ENCODE measurements around the gene DCST1. TPM values are rescaled to one million over a fixed set of nuclear protein-coding genes. Genes with fewer than 3 reads are reported as not detected.

The DCST1 gene
- total RNA-seq, 2 donors from 2014 or later = not detected

DNA sequence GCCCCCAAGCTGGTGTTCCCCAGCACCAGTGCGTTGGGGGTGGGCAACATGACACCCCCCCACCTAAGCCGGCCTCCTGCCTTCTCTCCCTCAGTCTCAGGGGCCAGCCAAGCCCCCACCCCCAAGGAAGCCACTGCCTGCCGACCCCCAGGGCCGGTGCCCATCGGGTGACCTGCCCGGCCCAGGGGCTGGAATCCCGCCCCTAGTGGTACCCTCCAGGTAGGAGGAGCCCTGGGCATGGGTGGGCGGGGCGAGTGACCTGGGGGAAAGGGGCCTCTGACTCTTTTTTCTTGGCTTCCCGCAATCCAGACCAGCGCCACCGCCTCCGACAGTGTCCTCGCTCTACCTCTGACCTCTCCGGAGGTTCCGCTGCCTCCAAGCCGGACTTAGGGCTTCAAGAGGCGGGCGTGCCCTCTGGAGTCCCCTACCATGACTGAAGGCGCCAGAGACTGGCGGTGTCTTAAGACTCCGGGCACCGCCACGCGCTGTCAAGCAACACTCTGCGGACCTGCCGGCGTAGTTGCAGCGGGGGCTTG is 28.6 kb downstream of the DCST1 start:
- TF ChIP-seq CTCF (conservative IDR thresholded peaks at IDR 0.05) = no peak
- H3K4me3 Mint-ChIP-seq = peak overlapping the region; percentile 68
- Histone ChIP-seq H3K36me3 (ENCODE audit: control insufficient read depth, insufficient read depth, low read length) (peaks cover 8% of the 10 kb centered on the region), H3K9me3 (ENCODE audit: control insufficient read depth, low read length) (no peaks in the 10 kb centered on the region), H3K4me1 (ENCODE audit: control insufficient read depth, insufficient read depth, low read length) (peaks cover 11% of the 10 kb centered on the region), H3K9ac (ENCODE audit: extremely low read depth, low read length, poor library complexity, severe bottlenecking) (no peak overlapping the region), H3K4me3 (ENCODE audit: low read length) (no peak overlapping the region), H3K27me3 (ENCODE audit: control insufficient read depth, insufficient read depth, low read length, poor library complexity, severe bottlenecking) (peaks cover 7% of the 10 kb centered on the region), H3K27ac (ENCODE audit: low read depth, low read length) (no peak overlapping the region)
- peaks cover 11% of the 10 kb centered on the region for H3K36me3 Mint-ChIP-seq (ENCODE audit: low read depth)
- H3K4me1 Mint-ChIP-seq = peaks cover 14% of the 10 kb centered on the region
- peak; percentile 94 for DNase-seq
- 5 to 10% methylated on average over 17 to 29 of the region's 29 CpGs for WGBS, 2 experiments (ENCODE audit: insufficient coverage in 1 of 2, insufficient read length in 1 of 2)
- H3K27ac Mint-ChIP-seq = no peak overlapping the region
- peaks cover 5% of the 10 kb centered on the region for H3K27me3 Mint-ChIP-seq (ENCODE audit: insufficient read depth)
- no peaks in the 10 kb centered on the region for H3K9me3 Mint-ChIP-seq

DNA sequence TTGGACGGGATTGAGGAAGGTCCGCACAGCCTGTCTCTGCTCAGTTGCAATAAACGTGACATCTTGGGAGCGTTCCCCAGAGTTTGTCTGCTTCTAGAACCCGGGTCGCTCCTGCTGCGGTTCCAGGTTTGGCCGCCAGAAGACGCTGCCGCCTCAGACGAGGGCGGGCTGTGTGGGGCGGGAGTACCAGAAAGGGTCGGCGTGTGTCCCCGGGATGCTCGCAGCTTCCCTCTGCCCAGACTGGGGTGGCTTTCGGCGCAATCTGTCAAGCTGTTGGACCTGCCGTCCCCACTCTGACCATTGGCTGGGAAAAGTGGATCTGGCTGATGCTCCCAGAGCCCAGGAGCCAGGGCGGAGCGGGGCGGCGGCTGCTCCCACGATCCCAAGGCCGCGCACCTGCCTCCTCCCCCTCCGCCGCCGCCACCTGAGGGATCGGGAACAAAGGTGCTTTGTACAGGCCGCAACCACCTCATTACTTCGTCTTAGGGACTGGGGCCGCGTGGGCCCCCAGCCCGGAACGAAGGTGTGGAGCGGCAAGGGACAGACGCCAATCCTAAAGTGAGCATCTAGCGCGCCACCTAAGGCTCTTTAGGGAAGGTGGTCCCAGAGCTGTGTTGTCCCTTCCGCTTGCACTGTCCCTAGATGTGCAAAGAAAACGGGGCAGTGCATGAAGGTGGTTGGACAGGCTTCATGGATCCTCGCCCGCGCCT is 29.2 kb downstream of the DCST1 start:
- TF ChIP-seq CTCF (conservative IDR thresholded peaks at IDR 0.05) = peak; percentile 82
- Mint-ChIP-seq H3K27ac (no peak overlapping the region), H3K27me3 (ENCODE audit: insufficient read depth) (peaks cover 5% of the 10 kb centered on the region), H3K9me3 (no peaks in the 10 kb centered on the region), H3K4me1 (peaks cover 14% of the 10 kb centered on the region), H3K4me3 (peak overlapping the region; percentile 68), H3K36me3 (ENCODE audit: low read depth) (peaks cover 14% of the 10 kb centered on the region)
- Histone ChIP-seq H3K27me3 (ENCODE audit: control insufficient read depth, insufficient read depth, low read length, poor library complexity, severe bottlenecking) (peaks cover 7% of the 10 kb centered on the region), H3K9ac (ENCODE audit: extremely low read depth, low read length, poor library complexity, severe bottlenecking) (no peak overlapping the region), H3K36me3 (ENCODE audit: control insufficient read depth, insufficient read depth, low read length) (peaks cover 10% of the 10 kb centered on the region), H3K4me1 (ENCODE audit: control insufficient read depth, insufficient read depth, low read length) (peaks cover 11% of the 10 kb centered on the region), H3K4me3 (ENCODE audit: low read length) (peak overlapping the region; percentile 93), H3K9me3 (ENCODE audit: control insufficient read depth, low read length) (no peaks in the 10 kb centered on the region), H3K27ac (ENCODE audit: low read depth, low read length) (no peak overlapping the region)
- DNase-seq = peak; percentile 98
- WGBS, 2 experiments (ENCODE audit: insufficient coverage in 1 of 2, insufficient read length in 1 of 2) = 2 to 3% methylated on average over 7 to 46 of the region's 46 CpGs

GRCh38 chr1:155063550-155064110 is 30.0 kb downstream of the DCST1 start, which contains the start of gene EFNA4:
Gene EFNA4, plus strand, starts transcription at chr1:155063740. Its CDS starts 84 bp downstream, at chr1:155063824.
- H3K9me3 ChIP-seq (ENCODE audit: control insufficient read depth, low read length) = no peaks in the 10 kb centered on the region
- peaks cover 11% of the 10 kb centered on the region for H3K4me1 ChIP-seq (ENCODE audit: control insufficient read depth, insufficient read depth, low read length)
- H3K36me3 Mint-ChIP-seq (ENCODE audit: low read depth) = peaks cover 20% of the 10 kb centered on the region
- peak within 1 kb of the TSS; percentile 80 for H3K9ac ChIP-seq (ENCODE audit: extremely low read depth, low read length, poor library complexity, severe bottlenecking)
- no peaks in the 10 kb centered on the region for H3K9me3 Mint-ChIP-seq
- peak; percentile 95 for DNase-seq
- no peak for TF ChIP-seq CTCF (conservative IDR thresholded peaks at IDR 0.05)
- peaks cover 14% of the 10 kb centered on the region for H3K4me1 Mint-ChIP-seq
- WGBS, 2 experiments (ENCODE audit: insufficient coverage in 1 of 2, insufficient read length in 1 of 2) = 0% methylated on average over 12 to 56 of the region's 57 CpGs
- peaks cover 7% of the 10 kb centered on the region for H3K27me3 ChIP-seq (ENCODE audit: control insufficient read depth, insufficient read depth, low read length, poor library complexity, severe bottlenecking)
- peaks cover 10% of the 10 kb centered on the region for H3K36me3 ChIP-seq (ENCODE audit: control insufficient read depth, insufficient read depth, low read length)
- H3K4me3 Mint-ChIP-seq = peak within 1 kb of the TSS; percentile 68
- H3K27ac Mint-ChIP-seq = peak within 1 kb of the TSS; percentile 91
- H3K27me3 Mint-ChIP-seq (ENCODE audit: insufficient read depth) = peaks cover 5% of the 10 kb centered on the region
- H3K4me3 ChIP-seq (ENCODE audit: low read length) = peak within 1 kb of the TSS; percentile 93
- H3K27ac ChIP-seq (ENCODE audit: low read depth, low read length) = peak within 1 kb of the TSS; percentile 89

All from endodermal cell (in vitro differentiated cells).